ENCODE data around the gene RPL38. TPM values are rescaled to one million over a fixed set of nuclear protein-coding genes. Genes with fewer than 3 reads are reported as not detected.
A peak's percentile ranks its signal among the peaks of the same experiment; 100 is the strongest.

The RPL38 gene
- total RNA-seq, 1 experiment from 2014 or later = 435 TPM

GRCh38 chr17:74206332-74206818 is 2.9 kb downstream of the RPL38 start:
- peaks cover 75% of the 10 kb centered on the region for H3K36me3 ChIP-seq

DNA sequence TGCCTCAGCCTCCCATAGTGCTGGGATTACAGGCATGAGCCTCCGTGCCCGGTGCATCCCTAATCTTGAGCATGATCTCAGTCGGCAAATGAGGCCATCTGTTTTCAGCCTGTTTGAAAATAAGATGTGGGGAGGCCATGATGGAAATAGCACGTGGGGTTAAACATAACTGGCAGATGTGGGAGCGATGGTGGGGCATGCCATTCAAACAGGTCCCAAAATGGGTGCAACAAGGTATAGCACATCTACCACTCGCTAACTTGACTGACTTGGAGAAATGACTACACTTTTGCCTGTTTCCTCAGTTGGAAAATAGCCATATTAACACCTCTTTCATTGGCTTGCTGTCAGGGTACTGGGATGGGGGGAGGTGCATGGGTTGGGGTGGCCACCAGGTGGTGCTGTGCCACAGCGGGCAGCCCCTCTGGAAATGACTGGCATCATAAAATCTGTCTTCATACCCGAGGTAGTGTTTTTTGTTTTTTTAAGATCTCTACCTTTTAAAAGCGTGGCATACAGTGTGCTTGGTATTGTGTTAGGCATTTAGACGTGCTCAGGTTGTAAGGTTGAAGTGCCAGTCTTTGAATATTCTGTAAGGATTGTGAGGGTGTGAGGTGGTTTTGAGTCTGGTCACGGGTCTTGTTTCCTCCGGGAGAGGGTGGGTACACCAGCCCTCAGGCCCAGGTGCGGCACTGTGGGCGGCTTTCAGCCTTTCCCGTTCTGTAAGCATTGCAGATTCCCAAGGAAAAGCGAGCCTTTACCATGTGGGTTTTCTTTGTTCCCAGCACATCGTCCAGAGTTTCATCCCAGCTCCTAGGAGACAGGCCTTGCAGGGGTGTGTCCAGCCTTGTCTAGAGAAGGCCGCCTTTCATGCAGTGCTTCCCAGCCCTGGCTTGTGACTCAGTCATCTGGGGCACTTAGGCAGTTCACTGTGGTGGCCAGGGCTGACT is 7.0 kb downstream of the RPL38 start:
- no peak overlapping the region for H3K27ac ChIP-seq
- H3K36me3 ChIP-seq = peaks cover 65% of the 10 kb centered on the region
- no peak overlapping the region for H3K4me3 ChIP-seq
- DNase-seq (ENCODE audit: low read depth in 1 of 2, low spot score in 2 of 2) = peak; percentile 64 to 75
- H3K27me3 ChIP-seq (replicated peaks) = peaks cover 14% of the 10 kb centered on the region
- no peaks in the 10 kb centered on the region for H3K9me3 ChIP-seq (replicated peaks)
- peaks cover 28% of the 10 kb centered on the region for H3K4me1 ChIP-seq (replicated peaks)

More at GRCh38 chr17:74206332-74206818, 2.9 kb downstream of the RPL38 start:
- Histone ChIP-seq H3K27me3 (replicated peaks) (peaks cover 19% of the 10 kb centered on the region), H3K4me1 (replicated peaks) (peaks cover 19% of the 10 kb centered on the region), H3K27ac (no peak overlapping the region), H3K4me3 (no peak overlapping the region), H3K9me3 (replicated peaks) (no peaks in the 10 kb centered on the region)
- no peak for DNase-seq (ENCODE audit: low read depth in 1 of 2, low spot score in 2 of 2)

GRCh38 chr17:74211141-74211911 is 7.8 kb downstream of the RPL38 start:
- DNase-seq (ENCODE audit: low read depth in 1 of 2, low spot score in 2 of 2) = no peak
- H3K4me1 ChIP-seq (replicated peaks) = peaks cover 22% of the 10 kb centered on the region
- no peaks in the 10 kb centered on the region for H3K9me3 ChIP-seq (replicated peaks)
- no peak overlapping the region for H3K27ac ChIP-seq
- peaks cover 57% of the 10 kb centered on the region for H3K36me3 ChIP-seq
- H3K27me3 ChIP-seq (replicated peaks) = peaks cover 14% of the 10 kb centered on the region
- H3K4me3 ChIP-seq = no peak overlapping the region

- DNase-seq (ENCODE audit: low read depth in 1 of 2, low spot score in 2 of 2) = no peak
- Histone ChIP-seq H3K27me3 (replicated peaks) (peaks cover 14% of the 10 kb centered on the region), H3K9me3 (replicated peaks) (no peaks in the 10 kb centered on the region), H3K27ac (no peak overlapping the region), H3K4me3 (no peak overlapping the region; the same call in 1 of the 2 replicates), H3K36me3 (peaks cover 53% of the 10 kb centered on the region), H3K4me1 (replicated peaks) (peaks cover 22% of the 10 kb centered on the region)
These were observed 8.4 kb downstream of the RPL38 start for GRCh38 chr17:74211912-74212208.

DNA sequence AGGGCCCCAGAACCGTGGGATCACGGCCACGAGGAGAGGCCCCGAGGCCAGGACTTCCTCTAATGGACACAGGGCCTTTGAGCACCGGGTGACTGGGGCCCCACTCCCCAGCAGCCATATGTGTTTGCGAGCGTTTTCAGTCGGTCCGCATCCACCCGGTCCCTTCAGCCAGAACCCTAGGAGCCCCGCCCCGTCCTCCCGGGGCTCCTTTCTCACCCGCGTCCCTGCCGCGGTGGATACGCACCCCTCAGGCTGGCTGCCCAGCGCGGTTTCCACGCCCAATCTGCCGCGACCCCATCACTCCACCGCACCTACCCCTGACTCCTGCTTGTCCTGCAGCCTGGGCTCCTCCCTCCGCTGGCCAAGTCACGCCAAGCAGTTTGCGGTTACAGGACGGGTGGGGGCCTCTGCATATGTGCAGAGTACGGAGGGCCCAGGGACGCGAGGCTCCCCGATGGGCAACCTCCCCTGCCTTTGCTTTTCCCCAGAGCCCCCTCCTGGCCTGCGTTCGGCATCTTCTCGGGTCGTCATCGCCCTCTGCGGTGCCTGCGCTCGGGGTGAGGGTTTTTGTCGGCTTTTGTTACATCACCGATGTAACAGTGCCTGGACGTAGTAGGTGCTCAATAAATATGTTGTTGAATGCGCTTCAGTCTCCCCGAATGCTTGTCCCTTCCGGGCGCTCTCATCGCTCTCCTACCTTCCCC is 8.9 kb downstream of the RPL38 start:
- no peaks in the 10 kb centered on the region for H3K9me3 ChIP-seq (replicated peaks)
- H3K4me3 ChIP-seq = peak overlapping the region; percentile 41
- H3K27ac ChIP-seq = no peak overlapping the region
- DNase-seq (ENCODE audit: low read depth in 1 of 2, low spot score in 2 of 2) = peak in 1 of 2 experiments; percentile 34
- H3K27me3 ChIP-seq (replicated peaks) = peaks cover 14% of the 10 kb centered on the region
- H3K4me1 ChIP-seq (replicated peaks) = peaks cover 22% of the 10 kb centered on the region
- H3K36me3 ChIP-seq = peaks cover 49% of the 10 kb centered on the region

DNA sequence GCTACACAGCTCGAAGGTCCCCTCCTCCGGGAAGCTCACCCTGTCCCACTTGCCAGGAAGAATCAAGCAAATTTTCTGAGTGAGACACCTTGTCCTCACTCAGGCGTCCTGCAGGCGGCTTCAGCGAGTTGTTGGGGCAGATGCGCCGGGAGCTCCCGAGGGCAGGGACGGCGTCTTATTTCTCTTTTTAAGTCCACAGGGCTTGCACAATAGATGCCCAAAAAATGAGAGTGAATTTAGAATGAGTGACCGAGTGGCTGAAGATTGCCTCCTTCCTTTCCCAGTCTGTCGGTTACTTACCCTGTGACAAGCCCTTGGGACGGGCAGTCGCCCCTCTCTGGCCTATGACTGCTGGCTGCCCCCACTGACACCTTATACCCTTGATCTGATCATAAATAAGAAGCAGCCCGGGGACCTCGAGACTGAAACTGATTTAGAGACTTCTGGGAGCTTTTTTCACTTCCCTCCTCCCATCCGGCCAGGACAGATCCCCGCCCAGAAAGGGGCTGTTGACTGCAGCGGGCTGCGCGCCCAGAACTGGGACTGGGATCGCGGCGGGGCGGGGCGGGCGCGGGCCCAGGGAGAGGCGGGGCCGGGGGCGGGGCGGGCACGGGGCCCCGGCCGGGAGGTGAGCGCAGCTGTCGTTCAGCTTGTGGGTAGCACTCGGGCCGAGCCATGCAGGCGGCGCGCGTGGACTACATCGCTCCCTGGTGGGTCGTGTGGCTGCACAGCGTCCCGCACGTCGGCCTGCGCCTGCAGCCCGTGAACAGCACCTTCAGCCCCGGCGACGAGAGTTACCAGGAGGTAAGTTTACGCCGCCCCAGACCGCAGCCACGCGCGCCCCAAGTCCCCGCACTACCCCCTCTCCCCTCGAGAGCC is 9.7 kb downstream of the RPL38 start, which contains the start of gene TTYH2:
TTYH2 (plus strand) TSS at position 659 of the 879 bp plus-strand sequence; CDS start at position 676, 17 bp downstream.
- peak within 1 kb of the TSS; percentile 41 for H3K4me3 ChIP-seq
- H3K36me3 ChIP-seq = peaks cover 42% of the 10 kb centered on the region
- H3K27ac ChIP-seq = no peak within 1 kb of the TSS
- peak; percentile 80 to 89 for DNase-seq (ENCODE audit: low read depth in 1 of 2, low spot score in 2 of 2)
- H3K4me1 ChIP-seq (replicated peaks) = peaks cover 22% of the 10 kb centered on the region
- peaks cover 14% of the 10 kb centered on the region for H3K27me3 ChIP-seq (replicated peaks)
- no peaks in the 10 kb centered on the region for H3K9me3 ChIP-seq (replicated peaks)

DNA sequence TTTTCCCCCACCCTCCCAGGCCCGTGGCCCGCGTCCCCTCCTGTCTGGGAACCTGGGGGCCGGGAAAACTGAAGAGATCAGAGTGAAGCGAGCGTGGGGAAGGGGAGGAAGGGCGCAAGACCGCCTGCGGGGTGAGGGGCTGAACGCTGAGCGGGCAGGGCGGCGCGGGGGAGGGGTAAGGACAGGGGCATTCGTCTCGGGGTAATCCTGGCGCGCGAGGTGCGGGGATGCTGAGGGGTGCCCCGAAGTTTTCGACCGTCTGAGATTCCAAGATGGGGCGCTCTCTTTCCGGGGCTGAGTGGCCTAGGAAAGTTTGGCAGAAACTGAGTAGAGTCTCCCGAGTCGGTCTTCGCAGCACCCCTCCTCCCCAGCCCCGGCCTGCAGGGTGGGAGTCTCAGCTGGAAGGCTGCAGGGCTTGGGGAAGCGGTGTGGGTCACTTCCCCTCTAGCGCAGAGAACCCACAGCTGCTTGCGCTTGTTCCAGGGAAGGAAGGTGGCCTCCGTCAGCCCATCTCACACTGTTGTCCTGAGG is 10.4 kb downstream of the RPL38 start:
- Histone ChIP-seq H3K36me3 (peaks cover 34% of the 10 kb centered on the region), H3K27ac (no peak overlapping the region), H3K4me1 (replicated peaks) (peaks cover 22% of the 10 kb centered on the region), H3K4me3 (no peak overlapping the region), H3K27me3 (replicated peaks) (peaks cover 19% of the 10 kb centered on the region), H3K9me3 (replicated peaks) (no peaks in the 10 kb centered on the region)
- DNase-seq (ENCODE audit: low read depth in 1 of 2, low spot score in 2 of 2) = no peak

DNA sequence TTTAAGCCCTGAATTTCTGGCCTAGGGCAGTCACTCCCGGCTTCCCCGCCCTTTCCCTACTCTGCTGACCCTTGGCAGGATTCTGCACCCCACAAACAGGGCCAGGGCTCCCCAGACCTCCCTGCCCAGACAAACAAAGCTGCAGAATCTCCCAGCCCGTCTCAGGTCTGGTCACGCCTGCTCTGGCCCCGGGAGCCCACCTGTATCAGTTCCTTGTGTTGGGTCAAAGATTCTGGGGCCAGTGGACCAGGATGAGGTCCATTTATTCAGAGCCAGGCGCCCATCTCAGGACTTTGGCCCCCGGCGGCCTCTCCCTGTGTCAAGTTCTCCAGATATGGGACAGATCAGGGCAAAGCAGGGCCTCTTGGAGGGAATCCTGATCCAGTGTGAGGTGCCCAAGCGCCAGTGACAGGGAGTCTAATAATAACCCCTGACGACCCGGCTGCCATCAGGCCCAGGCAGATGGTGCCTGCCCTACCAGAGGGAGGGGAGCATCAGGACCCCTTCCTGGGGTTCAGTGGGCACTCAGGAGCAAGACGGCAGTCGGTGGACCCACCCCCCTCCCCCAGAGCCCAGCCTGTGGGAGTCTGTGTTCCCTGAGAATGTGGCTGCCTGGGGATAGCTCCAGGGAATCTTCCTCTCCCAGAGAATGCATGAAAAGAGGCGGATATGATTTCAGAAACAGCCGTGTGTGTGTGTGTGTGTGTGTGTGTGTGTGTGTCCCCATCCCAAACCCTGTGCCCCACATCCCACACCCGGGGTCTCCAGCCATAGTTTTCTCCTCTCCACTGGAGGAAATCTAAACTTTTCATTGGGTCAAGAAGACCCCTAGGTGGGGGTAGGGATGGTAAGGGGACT is 11.2 kb downstream of the RPL38 start:
- Histone ChIP-seq H3K4me3 (no peak overlapping the region), H3K36me3 (peaks cover 26% of the 10 kb centered on the region)
- no peak for DNase-seq (ENCODE audit: low read depth in 1 of 2, low spot score in 2 of 2)

GRCh38 chr17:74215342-74215727 is 11.9 kb downstream of the RPL38 start:
- Histone ChIP-seq H3K27ac (no peak overlapping the region), H3K4me1 (replicated peaks) (peaks cover 22% of the 10 kb centered on the region), H3K27me3 (replicated peaks) (peaks cover 25% of the 10 kb centered on the region), H3K4me3 (no peak overlapping the region), H3K9me3 (replicated peaks) (no peaks in the 10 kb centered on the region), H3K36me3 (peaks cover 20% of the 10 kb centered on the region)
- DNase-seq (ENCODE audit: low read depth in 1 of 2, low spot score in 2 of 2) = no peak

More for the DNA sequence above, 11.2 kb downstream of the RPL38 start:
- H3K27me3 ChIP-seq (replicated peaks) = peaks cover 22% of the 10 kb centered on the region
- H3K27ac ChIP-seq = no peak overlapping the region
- peaks cover 22% of the 10 kb centered on the region for H3K4me1 ChIP-seq (replicated peaks)
- no peaks in the 10 kb centered on the region for H3K9me3 ChIP-seq (replicated peaks)

DNA sequence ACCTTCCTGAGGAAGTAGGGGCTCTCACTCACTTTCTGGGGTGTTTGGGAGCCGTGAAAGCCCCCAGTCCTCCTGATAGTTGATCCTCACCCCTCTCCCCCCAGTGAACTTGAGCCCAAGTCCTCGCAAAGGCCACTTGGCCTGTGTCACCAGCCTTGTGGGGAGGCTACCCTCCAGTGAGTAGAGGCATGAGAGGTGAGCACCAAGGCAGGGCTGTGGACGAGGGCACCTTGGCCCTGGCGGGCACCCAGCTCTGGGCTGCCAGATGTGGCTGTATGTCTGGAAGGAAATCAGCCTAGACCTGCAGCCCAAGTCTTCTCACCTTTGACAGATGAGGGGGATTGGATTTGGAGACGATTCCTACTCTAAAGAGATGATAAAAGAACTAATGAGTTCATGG is 13.0 kb downstream of the RPL38 start:
- DNase-seq (ENCODE audit: low read depth in 1 of 2, low spot score in 2 of 2) = no peak
- H3K27ac ChIP-seq = no peak overlapping the region
- peaks cover 33% of the 10 kb centered on the region for H3K27me3 ChIP-seq (replicated peaks)
- peaks cover 8% of the 10 kb centered on the region for H3K36me3 ChIP-seq
- peaks cover 19% of the 10 kb centered on the region for H3K4me1 ChIP-seq (replicated peaks)
- no peak overlapping the region for H3K4me3 ChIP-seq
- no peaks in the 10 kb centered on the region for H3K9me3 ChIP-seq (replicated peaks)

- H3K9me3 ChIP-seq (replicated peaks) = no peaks in the 10 kb centered on the region
- peaks cover 38% of the 10 kb centered on the region for H3K27me3 ChIP-seq (replicated peaks)
- H3K27ac ChIP-seq = no peak overlapping the region
- H3K36me3 ChIP-seq = peaks cover 1% of the 10 kb centered on the region; the same call in 1 of the 2 replicates
- H3K4me1 ChIP-seq (replicated peaks) = peaks cover 12% of the 10 kb centered on the region
- H3K4me3 ChIP-seq = no peak overlapping the region
- DNase-seq (ENCODE audit: low read depth in 1 of 2, low spot score in 2 of 2) = no peak
These were observed 13.7 kb downstream of the RPL38 start for GRCh38 chr17:74217037-74217730.

Data from SJSA1 (cell line).